22Rv1 (cell line): ENCODE measurements around the gene GIPR.
A peak's percentile ranks its signal among the peaks of the same experiment; 100 is the strongest.

Experiments
- H3K27ac ChIP-seq: fragments of 450-650 bp; 2 replicates; pipeline ENCODE4 v1.5.1; 2017
- CTCF ChIP-seq: fragments of 450-650 bp; IDR thresholded peaks from 2 replicates; pipeline ENCODE4 v1.5.1; 2017; ENCODE audit warnings: mild to moderate bottlenecking
- ZFX ChIP-seq: fragments of 450-650 bp; IDR thresholded peaks from 2 replicates; pipeline ENCODE4 v1.6.1; 2017; ENCODE audit warnings: antibody characterized with exemption, borderline replicate concordance

Gene GIPR

DNA sequence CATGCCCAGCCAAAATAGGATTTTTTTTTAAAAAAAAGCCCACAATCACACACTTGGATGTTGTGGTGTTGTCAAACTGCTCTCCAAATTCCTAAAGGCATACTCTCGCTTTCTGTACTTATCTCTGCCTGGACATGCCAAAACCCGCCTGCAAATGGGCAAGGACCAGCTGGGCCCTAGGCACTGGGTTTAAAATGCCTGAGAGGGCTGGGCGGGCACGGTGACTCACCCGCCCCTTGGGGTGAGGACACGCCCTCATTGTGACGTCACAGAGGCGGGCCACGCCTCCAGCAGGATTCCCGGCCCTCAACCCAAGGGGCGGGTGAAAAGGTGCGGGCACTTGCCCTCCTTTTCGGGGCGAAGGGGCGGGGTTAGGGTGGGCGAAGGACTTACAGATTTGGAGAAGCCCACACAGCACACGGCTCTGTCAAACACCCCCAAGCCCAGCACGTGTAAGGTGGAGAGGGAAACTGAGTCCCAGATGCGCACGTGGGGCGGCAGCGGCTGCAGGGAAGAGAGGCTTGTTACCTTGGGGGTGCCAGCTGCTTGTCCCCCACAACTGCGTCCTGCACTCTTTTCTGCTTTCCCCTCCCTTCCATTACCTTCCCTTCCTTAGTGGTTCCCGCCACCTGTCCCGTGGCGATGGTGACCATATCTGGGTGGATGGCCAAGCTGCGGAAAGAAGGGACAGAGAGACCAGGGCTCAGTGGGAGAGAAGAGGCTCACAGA, 35.4 kb upstream of the GIPR start:
- TF ChIP-seq CTCF (no peak), ZFX (no peak)
- H3K27ac ChIP-seq = peak overlapping the region; percentile 57

- H3K27ac ChIP-seq = no peak overlapping the region
- TF ChIP-seq ZFX = no peak
- no peak for TF ChIP-seq CTCF
These were observed 31.7 kb upstream of the GIPR start for GRCh38 chr19:45636275-45636674.

- no peak for TF ChIP-seq CTCF
- TF ChIP-seq ZFX = no peak
- H3K27ac ChIP-seq = peak overlapping the region; percentile 26; the same call in 1 of the 2 replicates
These were observed 31.1 kb upstream of the GIPR start for GRCh38 chr19:45636902-45637301.

DNA sequence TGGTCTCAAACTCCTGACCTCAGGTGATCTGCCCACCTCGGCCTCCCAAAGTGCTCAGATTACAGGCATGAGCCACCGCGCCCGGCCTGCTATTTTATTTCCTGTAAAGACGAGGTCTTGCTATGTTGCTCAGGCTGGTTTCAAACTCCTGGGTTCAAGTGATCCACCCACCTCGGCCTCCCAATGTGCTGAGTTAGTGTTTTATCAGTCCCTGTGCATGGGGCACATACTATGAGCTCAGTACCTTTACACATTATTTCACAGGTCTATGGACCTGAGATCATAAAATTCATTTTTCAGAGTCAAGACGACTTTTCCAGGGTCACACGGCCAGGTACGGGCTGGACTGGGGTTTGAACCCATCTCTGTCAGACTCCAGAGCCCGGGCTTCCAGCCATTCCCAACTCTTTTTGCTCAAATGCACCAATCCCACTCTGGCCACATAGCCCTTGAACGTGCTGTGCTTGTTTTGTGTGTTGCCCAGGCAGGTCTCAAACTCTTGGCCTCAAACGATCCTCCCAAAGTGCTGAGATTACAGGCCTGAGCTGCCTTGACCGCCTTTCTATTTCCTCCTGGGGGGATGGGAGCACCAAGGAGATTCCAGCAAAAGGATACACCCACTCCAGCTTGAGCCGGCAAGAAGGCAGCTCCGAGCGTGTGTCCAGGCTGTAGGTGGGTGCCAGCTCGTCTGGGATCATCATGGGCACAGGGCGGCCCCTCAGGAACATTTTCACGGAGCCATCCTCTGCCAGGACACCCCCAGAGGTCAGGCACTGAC, 29.9 kb upstream of the GIPR start:
- peak overlapping the region; percentile 92 for H3K27ac ChIP-seq
- TF ChIP-seq ZFX = no peak
- no peak for TF ChIP-seq CTCF

GRCh38 chr19:45638930-45639729, 28.9 kb upstream of the GIPR start, which contains the start of gene EML2:
Gene EML2, minus strand, starts transcription at chr19:45639397. Its CDS starts 21 bp downstream, at chr19:45639376.
- H3K27ac ChIP-seq = peak within 1 kb of the TSS; percentile 92
- peak; percentile 40; the same call in 1 of the 2 replicates for TF ChIP-seq CTCF
- TF ChIP-seq ZFX = no peak

DNA sequence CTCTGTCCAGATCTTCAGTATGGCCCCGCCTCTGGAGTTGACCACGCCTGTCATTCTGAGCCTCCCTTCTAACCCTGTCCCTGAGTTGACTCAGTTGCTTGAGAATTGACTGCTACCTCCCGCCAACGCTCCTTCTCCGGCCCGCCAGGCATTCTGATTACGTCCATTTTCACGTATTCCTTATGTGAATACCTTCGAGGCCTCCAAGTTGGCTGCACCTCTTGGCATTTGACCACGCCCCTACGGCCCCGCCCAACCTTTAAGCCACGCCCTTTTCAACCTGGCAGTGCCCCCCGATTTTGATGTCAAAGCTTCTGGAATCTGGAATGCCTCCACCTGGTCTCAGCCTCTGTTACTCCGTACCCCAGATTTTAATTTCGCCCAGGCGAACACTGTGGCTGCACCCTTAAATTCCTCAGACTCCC, 27.2 kb upstream of the GIPR start:
- peak overlapping the region; percentile 92 for H3K27ac ChIP-seq

More for the DNA sequence above, 27.2 kb upstream of the GIPR start:
- TF ChIP-seq CTCF (no peak), ZFX (no peak)
